NOMO-1 treated with DMSO at 0.1 percent for 48 hours (cell line): ENCODE measurements around the gene HIP1R.
"Not testable (repeated sequence)": the region's sequence is repeated elsewhere in the genome, so short reads cannot be mapped to it uniquely, and the experiment has no call there.

Experiments used
- DNase-seq: peaks from one replicate; lab custom pipeline; 2025; ENCODE audit not compliant: unreplicated experiment; lab: John Stamatoyannopoulos, UW

The HIP1R gene

GRCh38 chr12:122891661-122892525 is 56.6 kb downstream of the HIP1R start:
- DNase-seq = peak; percentile 75

DNA sequence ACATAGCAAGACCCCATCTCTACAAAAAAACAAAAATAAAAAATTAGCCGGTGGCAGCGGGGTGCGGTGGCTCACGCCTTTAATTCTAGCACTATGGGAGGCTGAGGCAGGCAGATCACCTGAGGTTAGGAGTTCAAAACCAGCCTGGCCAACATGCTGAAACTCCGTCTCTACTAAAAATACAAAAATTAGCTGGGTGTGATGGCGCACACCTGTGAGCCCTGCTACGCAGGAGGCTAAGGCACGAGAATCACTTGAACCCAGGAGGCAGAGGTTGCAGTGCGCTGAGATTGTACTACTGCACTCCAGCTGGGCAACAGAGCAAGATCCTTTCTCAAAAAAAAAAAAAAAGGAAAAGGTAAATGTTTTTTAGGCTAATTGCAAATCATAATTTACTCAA is 57.5 kb downstream of the HIP1R start:
- not testable (repeated sequence) for DNase-seq

DNA sequence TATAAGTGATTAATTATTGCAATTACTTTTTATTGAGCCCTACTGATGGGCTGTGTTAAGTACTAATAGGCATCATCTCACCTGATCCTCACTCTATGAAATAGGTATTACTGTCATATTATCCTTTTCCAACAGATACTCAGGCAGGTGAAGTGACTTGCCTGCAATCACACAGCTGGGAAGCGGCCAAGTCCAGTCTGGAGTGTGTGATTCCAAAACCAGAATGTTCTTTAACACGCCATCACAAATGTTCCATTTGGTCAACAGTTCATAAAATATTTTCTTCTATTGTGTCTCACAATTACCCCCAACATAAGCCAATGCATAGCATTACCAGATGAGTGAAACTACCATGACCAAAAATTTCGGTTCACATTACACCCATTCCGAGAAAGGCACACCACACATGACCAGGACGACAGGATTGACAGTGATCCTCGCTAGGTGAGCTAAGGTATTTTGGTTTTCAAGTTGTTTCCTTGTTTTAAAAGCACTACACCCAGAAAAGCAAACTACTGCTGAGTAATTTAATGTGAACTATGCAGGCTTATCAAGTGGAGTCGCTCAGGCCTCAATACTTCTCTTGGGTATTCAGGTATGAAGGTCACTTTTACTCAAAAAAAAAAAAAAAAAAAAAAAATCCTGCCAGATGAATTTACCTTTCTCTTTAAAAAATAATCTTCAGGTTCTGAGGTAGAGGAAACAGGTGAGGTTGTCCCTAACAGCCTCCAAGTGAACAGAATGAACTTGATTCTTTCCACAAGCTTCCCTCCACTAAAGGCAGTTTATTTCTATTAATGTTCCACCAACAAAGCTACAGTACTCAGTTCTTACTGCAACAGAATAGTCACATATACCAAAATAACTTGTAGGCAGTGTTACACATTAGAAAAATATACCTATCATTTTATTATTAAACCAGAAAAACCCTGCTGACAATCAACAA is 58.2 kb downstream of the HIP1R start:
- DNase-seq = no peak

DNA sequence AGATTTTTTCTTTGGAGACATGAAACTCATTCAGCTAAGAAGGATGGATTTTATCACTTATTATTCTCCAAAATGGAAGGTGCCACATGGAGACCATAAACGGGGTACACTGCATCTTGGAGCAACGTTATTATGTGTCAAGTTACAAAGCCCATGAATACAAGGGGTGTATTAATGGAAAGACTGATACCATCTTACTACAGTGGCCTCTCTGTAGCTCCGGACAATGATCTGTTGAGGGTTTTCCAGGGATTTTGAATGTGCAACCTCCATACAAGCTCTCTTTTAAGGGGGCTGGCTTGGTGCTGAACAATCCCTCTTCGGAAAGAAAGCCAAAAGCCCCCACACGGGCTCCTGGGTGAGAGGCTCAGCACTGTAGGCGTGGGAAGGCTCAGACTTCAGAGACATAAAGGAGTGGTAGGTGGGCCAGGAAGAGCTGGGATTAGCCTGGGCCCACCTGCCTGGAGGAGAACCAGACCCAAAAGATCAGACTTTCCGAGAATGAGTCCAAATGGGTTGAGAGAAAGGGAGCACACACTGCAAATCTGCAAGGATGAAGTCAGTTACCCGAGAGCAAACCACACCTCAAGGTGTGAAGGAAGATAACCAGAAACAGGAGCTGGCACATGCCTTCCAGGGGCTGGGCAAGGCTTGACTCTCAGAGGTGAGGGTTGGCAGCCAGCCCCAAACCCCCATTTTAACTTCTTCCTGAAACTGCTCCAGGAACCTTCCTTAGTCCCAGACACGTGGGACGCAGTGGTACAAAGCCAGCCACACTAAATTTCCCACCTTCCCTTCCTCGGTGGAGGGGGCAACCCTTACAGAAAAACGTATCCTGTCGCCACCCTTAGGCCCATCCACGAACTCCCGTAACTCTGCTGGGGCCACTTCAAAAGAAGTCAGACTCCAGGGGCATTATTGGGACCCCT is 59.2 kb downstream of the HIP1R start:
- DNase-seq = no peak

DNA sequence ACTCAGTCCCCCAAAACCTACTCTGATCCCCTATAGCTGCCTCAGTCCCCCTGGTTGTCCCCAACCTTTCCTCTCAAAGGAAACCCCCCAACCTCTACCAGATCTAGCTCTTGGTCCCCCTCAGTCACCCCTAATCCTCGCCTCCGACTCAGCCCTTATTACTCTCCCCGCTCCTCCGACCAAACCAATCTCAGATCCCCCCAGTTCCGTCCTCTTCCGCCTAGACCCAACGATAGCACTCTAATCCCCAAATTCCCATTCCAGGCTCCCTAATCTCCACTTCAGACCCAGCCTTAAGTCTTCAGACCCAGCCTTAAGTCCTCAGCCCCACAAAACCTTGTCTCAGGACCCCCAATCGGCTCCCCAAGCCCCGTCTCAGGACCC is 60.1 kb downstream of the HIP1R start:
- no peak for DNase-seq

GRCh38 chr12:122895704-122896636 is 60.7 kb downstream of the HIP1R start, which contains the start of gene VPS37B:
Gene VPS37B (minus strand): TSS chr12:122896124. CDS start chr12:122896062, 62 bp downstream.
- peak; percentile 59 for DNase-seq

DNA sequence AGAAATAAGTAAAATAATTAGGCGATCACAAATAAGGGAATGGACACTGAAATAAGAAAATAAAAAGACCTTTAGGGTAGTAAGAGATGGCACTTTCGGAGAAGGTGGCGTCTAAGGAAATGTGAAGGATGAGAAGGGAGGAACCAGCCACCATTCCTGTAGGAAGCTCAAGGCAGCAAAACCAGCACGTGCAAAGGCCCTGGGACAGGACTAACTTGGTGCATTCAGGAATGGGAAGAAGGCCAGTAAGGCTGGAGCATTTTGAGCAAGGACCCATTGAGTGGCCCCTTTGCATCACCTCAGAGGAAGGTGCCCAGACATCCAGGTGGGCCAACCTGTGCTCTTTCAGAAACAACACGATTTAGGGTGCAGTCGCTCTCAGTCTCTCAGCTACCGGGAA is 61.4 kb downstream of the HIP1R start:
- no peak for DNase-seq

DNA sequence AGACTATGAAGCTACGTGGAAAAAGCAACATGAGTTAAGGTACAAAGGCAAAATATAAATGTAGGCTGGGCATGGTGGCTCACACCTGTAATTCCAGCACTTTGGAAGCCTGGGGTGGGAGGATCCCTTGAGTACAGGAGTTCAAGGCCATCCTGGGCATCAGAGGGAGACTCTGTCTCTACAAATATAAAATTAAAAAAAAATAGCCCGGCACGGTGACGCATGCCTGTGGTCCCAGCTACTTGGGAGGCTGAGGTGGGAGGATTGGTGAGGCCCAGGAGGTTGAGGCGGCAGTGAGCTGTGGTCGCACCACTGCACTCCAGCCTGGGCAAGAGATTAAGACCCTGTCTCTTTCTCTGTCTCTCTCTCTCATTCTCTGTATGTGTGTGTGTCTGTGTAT is 64.6 kb downstream of the HIP1R start:
- no peak for DNase-seq

GRCh38 chr12:122902854-122903692 is 67.8 kb downstream of the HIP1R start:
- no peak for DNase-seq

DNA sequence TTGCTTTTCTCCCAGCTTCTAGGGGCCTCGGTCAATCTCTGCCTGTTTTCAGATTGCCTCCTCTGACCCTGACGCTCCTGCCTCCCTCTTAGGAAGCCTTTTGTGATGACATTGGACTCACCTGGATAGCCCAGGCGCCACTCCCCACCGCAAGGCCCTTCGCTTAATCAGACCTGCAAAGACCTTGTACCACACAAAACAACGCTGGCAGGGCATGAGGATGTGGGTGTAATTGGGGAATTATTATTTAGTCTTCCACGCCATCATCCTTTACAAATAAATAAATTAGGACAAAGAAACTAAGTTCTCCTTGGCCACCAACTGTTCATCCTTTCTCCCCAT is 68.4 kb downstream of the HIP1R start:
- DNase-seq = no peak

- not testable (repeated sequence) for DNase-seq
Observed at GRCh38 chr12:122905258-122905657, 70.0 kb downstream of the HIP1R start.

DNA sequence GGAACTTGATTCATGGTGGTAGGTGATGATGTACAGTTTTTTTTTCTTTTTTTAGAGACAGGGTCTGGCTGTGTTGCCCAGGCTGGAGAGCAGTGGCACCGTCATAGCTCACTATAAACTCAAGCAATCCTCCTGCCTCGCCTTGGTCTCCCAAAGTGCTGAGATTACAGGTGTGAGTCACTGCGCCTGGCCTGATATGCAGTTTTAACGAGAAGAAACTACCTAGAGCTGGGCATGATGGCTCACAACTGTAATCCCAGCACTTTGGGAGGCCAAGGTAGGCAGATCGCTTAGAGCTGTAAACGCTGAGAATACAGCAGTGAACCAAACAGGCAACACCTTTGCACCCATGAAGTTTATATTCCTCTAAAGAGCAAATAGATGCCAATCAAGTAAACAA is 73.7 kb downstream of the HIP1R start:
- no peak for DNase-seq

GRCh38 chr12:122909442-122910288 is 74.4 kb downstream of the HIP1R start:
- DNase-seq = no peak
